ENCODE results near the gene NDFIP1.
A peak's percentile ranks its signal among the peaks of the same experiment; 100 is the strongest.

Gene NDFIP1

GRCh38 chr5:142108432-142109330 is at the start of gene NDFIP1:
Gene NDFIP1, plus strand, starts transcription at chr5:142108779. Its CDS starts 196 bp downstream, at chr5:142108975.
- no peak for DNase-seq (ENCODE audit: low read depth, low spot score)
- H3K4me3 ChIP-seq (ENCODE audit: low read depth, low read length) = peak within 1 kb of the TSS; percentile 74
- CTCF ChIA-PET = interaction anchor here (0.9 to 2.1 kb wide), 3 partner anchors 17 to 37 kb away, joined by 3 to 7 read pairs (median 3); no protein-coding TSS in a partner anchor
- no peak for TF ChIP-seq CTCF (IDR thresholded peaks at IDR 0.05; ENCODE audit: insufficient read depth, low read length, missing control alignments)
- POLR2A ChIA-PET = interaction anchor here (0.5 to 1.8 kb wide), 2 partner anchors 96 to 327 kb away, joined by 5 read pairs; partner anchors contain the start of gene GNPDA1

GRCh38 chr5:142059304-142059940 is 49.2 kb upstream of the NDFIP1 start:
- H3K4me3 ChIP-seq (ENCODE audit: low read depth, low read length) = no peak overlapping the region
- CTCF ChIA-PET = no interaction called here
- no peak for DNase-seq (ENCODE audit: low read depth, low spot score)
- POLR2A ChIA-PET = no interaction called here
- no peak for TF ChIP-seq CTCF (IDR thresholded peaks at IDR 0.05; ENCODE audit: insufficient read depth, low read length, missing control alignments)

GRCh38 chr5:142063376-142063775 is 45.2 kb upstream of the NDFIP1 start:
- ChIA-PET CTCF (no interaction called here), POLR2A (no interaction called here)
- TF ChIP-seq CTCF (IDR thresholded peaks at IDR 0.05; ENCODE audit: insufficient read depth, low read length, missing control alignments) = no peak
- no peak for DNase-seq (ENCODE audit: low read depth, low spot score)
- H3K4me3 ChIP-seq (ENCODE audit: low read depth, low read length) = no peak overlapping the region

GRCh38 chr5:142063878-142064331 is 44.7 kb upstream of the NDFIP1 start:
- ChIA-PET CTCF (interaction anchor here (1.0 kb wide), 1 partner anchor 103 kb away, joined by 5 read pairs; no protein-coding TSS in a partner anchor), POLR2A (no interaction called here)
- H3K4me3 ChIP-seq (ENCODE audit: low read depth, low read length) = 0 out of 2 replicates have a peak overlapping the region, but pooled peaks have one; percentile 29
- DNase-seq (ENCODE audit: low read depth, low spot score) = no peak
- no peak for TF ChIP-seq CTCF (IDR thresholded peaks at IDR 0.05; ENCODE audit: insufficient read depth, low read length, missing control alignments)

GRCh38 chr5:142065273-142065672 is 43.3 kb upstream of the NDFIP1 start:
- no peak overlapping the region for H3K4me3 ChIP-seq (ENCODE audit: low read depth, low read length)
- ChIA-PET CTCF (interaction anchor here (1.4 kb wide), 1 partner anchor 50 kb away, joined by 5 read pairs; no protein-coding TSS in a partner anchor), POLR2A (interaction anchor here (0.7 kb wide), 1 partner anchor 572 kb away, joined by 3 read pairs; no protein-coding TSS in a partner anchor)
- no peak for TF ChIP-seq CTCF (IDR thresholded peaks at IDR 0.05; ENCODE audit: insufficient read depth, low read length, missing control alignments)
- DNase-seq (ENCODE audit: low read depth, low spot score) = no peak
